ENCODE data around the gene RAPGEF6. TPM values are rescaled to one million over a fixed set of nuclear protein-coding genes. Genes with fewer than 3 reads are reported as not detected.
"Not testable (repeated sequence)": the region's sequence is repeated elsewhere in the genome, so short reads cannot be mapped to it uniquely, and the experiment has no call there.

RAPGEF6 gene
- total RNA-seq, 1 donor, result 15.6 TPM

GRCh38 chr5:131682175-131682574 lies 47.1 kb upstream of the RAPGEF6 start:
- peaks cover 23% of the 10 kb centered on the region for H3K79me2 ChIP-seq (ENCODE audit: insufficient read depth, low read length)
- H2AFZ ChIP-seq (ENCODE audit: low read length), result no peak overlapping the region
- no peaks in the 10 kb centered on the region for H3K9me3 ChIP-seq (ENCODE audit: low read depth, low read length)
- H3K4me1 ChIP-seq (ENCODE audit: insufficient read depth, low read length), result peaks cover 7% of the 10 kb centered on the region
- peaks cover 13% of the 10 kb centered on the region for H3K36me3 ChIP-seq (ENCODE audit: insufficient read depth, low read length)
- H3K4me2 ChIP-seq (ENCODE audit: insufficient read depth, low read length), result no peak overlapping the region
- no peaks in the 10 kb centered on the region for H4K20me1 ChIP-seq (ENCODE audit: insufficient read depth, low read length)
- H3K27me3 ChIP-seq (ENCODE audit: insufficient read depth, low read length), result no peaks in the 10 kb centered on the region
- no peak overlapping the region for H3K27ac ChIP-seq (ENCODE audit: low read depth, low read length)
- DNase-seq (ENCODE audit: insufficient read length, low spot score, missing footprints), result no peak
- H3K4me3 ChIP-seq (ENCODE audit: insufficient read depth, low read length), result no peak overlapping the region
- TF ChIP-seq, protein P1, sequence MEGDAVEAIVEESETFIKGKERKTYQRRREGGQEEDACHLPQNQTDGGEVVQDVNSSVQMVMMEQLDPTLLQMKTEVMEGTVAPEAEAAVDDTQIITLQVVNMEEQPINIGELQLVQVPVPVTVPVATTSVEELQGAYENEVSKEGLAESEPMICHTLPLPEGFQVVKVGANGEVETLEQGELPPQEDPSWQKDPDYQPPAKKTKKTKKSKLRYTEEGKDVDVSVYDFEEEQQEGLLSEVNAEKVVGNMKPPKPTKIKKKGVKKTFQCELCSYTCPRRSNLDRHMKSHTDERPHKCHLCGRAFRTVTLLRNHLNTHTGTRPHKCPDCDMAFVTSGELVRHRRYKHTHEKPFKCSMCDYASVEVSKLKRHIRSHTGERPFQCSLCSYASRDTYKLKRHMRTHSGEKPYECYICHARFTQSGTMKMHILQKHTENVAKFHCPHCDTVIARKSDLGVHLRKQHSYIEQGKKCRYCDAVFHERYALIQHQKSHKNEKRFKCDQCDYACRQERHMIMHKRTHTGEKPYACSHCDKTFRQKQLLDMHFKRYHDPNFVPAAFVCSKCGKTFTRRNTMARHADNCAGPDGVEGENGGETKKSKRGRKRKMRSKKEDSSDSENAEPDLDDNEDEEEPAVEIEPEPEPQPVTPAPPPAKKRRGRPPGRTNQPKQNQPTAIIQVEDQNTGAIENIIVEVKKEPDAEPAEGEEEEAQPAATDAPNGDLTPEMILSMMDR (IDR thresholded peaks at IDR 0.05; ENCODE audit: extremely low read depth, low read depth, low read length), result no peak

- Histone ChIP-seq H4K20me1 (ENCODE audit: insufficient read depth, low read length) (no peaks in the 10 kb centered on the region), H3K4me3 (ENCODE audit: insufficient read depth, low read length) (no peak overlapping the region), H3K27ac (ENCODE audit: low read depth, low read length) (peak overlapping the region; percentile 50), H2AFZ (ENCODE audit: low read length) (no peak overlapping the region), H3K4me1 (ENCODE audit: insufficient read depth, low read length) (peaks cover 7% of the 10 kb centered on the region), H3K36me3 (ENCODE audit: insufficient read depth, low read length) (peaks cover 29% of the 10 kb centered on the region), H3K4me2 (ENCODE audit: insufficient read depth, low read length) (no peak overlapping the region), H3K9me3 (ENCODE audit: low read depth, low read length) (no peaks in the 10 kb centered on the region), H3K79me2 (ENCODE audit: insufficient read depth, low read length) (peaks cover 22% of the 10 kb centered on the region), H3K27me3 (ENCODE audit: insufficient read depth, low read length) (no peaks in the 10 kb centered on the region)
- DNase-seq (ENCODE audit: insufficient read length, low spot score, missing footprints), result peak; percentile 25
- TF ChIP-seq, protein P1 (IDR thresholded peaks at IDR 0.05; ENCODE audit: extremely low read depth, low read depth, low read length), result no peak
Measured at GRCh38 chr5:131679911-131680310, 44.9 kb upstream of the RAPGEF6 start.

GRCh38 chr5:131678273-131678672 lies 43.2 kb upstream of the RAPGEF6 start:
- H3K27ac ChIP-seq (ENCODE audit: low read depth, low read length); H3K4me2 ChIP-seq (ENCODE audit: insufficient read depth, low read length); DNase-seq (ENCODE audit: insufficient read length, low spot score, missing footprints); H2AFZ ChIP-seq (ENCODE audit: low read length); H3K4me3 ChIP-seq (ENCODE audit: insufficient read depth, low read length); H4K20me1 ChIP-seq (ENCODE audit: insufficient read depth, low read length); H3K27me3 ChIP-seq (ENCODE audit: insufficient read depth, low read length); H3K9me3 ChIP-seq (ENCODE audit: low read depth, low read length): not testable (repeated sequence)
- Histone ChIP-seq H3K36me3 (ENCODE audit: insufficient read depth, low read length) (peaks cover 33% of the 10 kb centered on the region), H3K4me1 (ENCODE audit: insufficient read depth, low read length) (peaks cover 10% of the 10 kb centered on the region), H3K79me2 (ENCODE audit: insufficient read depth, low read length) (peaks cover 18% of the 10 kb centered on the region)

GRCh38 chr5:131677115-131677514 lies 42.1 kb upstream of the RAPGEF6 start:
- Histone ChIP-seq H3K27ac (ENCODE audit: low read depth, low read length) (no peak overlapping the region), H3K9me3 (ENCODE audit: low read depth, low read length) (no peaks in the 10 kb centered on the region), H3K79me2 (ENCODE audit: insufficient read depth, low read length) (peaks cover 18% of the 10 kb centered on the region), H3K27me3 (ENCODE audit: insufficient read depth, low read length) (no peaks in the 10 kb centered on the region), H3K4me3 (ENCODE audit: insufficient read depth, low read length) (no peak overlapping the region), H4K20me1 (ENCODE audit: insufficient read depth, low read length) (no peaks in the 10 kb centered on the region), H3K4me2 (ENCODE audit: insufficient read depth, low read length) (no peak overlapping the region), H2AFZ (ENCODE audit: low read length) (no peak overlapping the region), H3K36me3 (ENCODE audit: insufficient read depth, low read length) (peaks cover 33% of the 10 kb centered on the region), H3K4me1 (ENCODE audit: insufficient read depth, low read length) (peaks cover 21% of the 10 kb centered on the region)
- TF ChIP-seq, protein P1 (IDR thresholded peaks at IDR 0.05; ENCODE audit: extremely low read depth, low read depth, low read length), result no peak
- peak; percentile 6 for DNase-seq (ENCODE audit: insufficient read length, low spot score, missing footprints)

All from osteoblast (primary cell).